ENCODE results near the gene PNKD.

DNA sequence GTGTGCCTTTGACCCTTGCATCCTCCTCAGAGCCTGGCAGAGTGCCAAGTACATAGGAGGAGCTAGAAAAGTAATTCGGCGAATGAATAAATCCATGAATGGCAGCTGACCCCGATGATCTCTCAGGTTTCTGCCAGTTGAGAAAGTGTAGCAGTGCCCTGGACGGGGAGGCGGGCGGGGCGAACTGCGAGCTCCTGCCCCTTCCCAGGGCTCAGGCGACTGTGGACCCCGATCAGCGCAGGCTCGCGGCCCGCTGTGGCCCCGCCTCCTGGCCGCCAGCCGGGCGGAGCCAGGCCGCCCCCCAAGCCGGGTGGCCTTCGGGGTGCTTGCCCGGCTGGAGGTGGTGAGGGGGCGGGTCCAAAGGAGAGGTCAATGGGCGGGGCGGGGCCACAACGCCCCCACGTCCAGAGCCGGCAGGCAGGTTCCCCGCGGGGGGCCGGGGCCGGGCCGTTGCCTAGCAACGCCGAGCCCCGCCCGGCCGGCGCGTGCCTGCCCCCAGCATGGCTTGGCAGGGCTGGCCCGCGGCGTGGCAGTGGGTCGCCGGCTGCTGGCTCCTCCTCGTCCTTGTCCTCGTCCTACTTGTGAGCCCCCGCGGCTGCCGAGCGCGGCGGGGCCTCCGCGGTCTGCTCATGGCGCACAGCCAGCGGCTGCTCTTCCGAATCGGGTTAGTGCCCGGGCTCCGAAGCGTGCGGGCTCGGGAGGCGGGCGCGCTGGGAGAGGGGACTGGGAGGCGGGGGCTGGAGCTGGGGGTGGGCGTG is 52.6 kb downstream of the PNKD start:
- TF ChIP-seq, protein P1, sequence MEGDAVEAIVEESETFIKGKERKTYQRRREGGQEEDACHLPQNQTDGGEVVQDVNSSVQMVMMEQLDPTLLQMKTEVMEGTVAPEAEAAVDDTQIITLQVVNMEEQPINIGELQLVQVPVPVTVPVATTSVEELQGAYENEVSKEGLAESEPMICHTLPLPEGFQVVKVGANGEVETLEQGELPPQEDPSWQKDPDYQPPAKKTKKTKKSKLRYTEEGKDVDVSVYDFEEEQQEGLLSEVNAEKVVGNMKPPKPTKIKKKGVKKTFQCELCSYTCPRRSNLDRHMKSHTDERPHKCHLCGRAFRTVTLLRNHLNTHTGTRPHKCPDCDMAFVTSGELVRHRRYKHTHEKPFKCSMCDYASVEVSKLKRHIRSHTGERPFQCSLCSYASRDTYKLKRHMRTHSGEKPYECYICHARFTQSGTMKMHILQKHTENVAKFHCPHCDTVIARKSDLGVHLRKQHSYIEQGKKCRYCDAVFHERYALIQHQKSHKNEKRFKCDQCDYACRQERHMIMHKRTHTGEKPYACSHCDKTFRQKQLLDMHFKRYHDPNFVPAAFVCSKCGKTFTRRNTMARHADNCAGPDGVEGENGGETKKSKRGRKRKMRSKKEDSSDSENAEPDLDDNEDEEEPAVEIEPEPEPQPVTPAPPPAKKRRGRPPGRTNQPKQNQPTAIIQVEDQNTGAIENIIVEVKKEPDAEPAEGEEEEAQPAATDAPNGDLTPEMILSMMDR (IDR thresholded peaks at IDR 0.05; ENCODE audit: low read length), result no peak
- TF ChIP-seq EZH2 (IDR thresholded peaks at IDR 0.05; ENCODE audit: borderline replicate concordance, low read length), result no peak
